Gastroesophageal sphincter (tissue), 3 donors: ENCODE data around the gene GLOD4.

Source experiments
- POLR2A ChIP-seq, 2 donors: fragments of 450-650 bp; IDR thresholded peaks; one replicate each; pipeline ENCODE4 v1.6.1; 2017; ENCODE audit warnings: antibody characterized with exemption in 2 of 2, mild to moderate bottlenecking in 2 of 2, moderate library complexity in 1 of 2
- POLR2AphosphoS5 ChIP-seq: sonication (generic); formaldehyde crosslinking; IDR thresholded peaks from one replicate; pipeline ENCODE4 v1.6.1; 2017; ENCODE audit warnings: antibody characterized with exemption
- TF ChIP-seq, protein P1 (sequence below), 4 experiments: fragments of 200-600 bp in 2 of 4; fragments of 450-650 bp in 2 of 4; sonication (generic) in 1 of 4; IDR thresholded peaks; one replicate each; pipeline ENCODE4 v1.5.1; 2017 to 2019; ENCODE audit warnings: antibody characterized with exemption in 4 of 4, mild to moderate bottlenecking in 2 of 4, moderate library complexity in 2 of 4

DNA sequence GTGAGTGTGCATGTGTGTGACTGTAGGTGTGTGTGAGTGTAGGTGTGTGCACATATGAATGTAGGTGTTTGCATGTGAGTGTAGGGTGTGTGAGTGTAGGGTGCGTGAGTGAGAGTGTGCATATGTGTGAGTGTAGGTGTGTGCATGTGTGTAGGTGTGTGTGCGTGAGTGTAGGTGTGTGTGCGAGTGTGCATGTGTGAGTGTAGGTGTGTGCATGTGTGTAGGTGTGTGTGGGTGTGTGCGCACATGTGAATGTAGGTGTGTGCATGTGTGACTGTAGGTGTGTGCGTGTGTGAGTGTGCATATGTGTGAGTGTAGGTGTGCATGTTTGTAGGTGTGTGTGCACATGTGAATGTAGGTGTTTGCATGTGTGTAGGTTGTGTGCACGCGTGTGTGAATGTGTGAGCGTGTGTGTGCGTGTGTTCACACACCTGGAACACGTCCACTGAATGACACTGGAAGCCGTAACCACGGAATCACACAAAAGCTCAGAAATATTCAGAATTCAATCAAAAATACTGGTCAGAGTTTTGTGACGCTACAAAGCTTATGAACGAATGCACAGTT lies 30.6 kb upstream of the GLOD4 start:
- TF ChIP-seq, protein P1, sequence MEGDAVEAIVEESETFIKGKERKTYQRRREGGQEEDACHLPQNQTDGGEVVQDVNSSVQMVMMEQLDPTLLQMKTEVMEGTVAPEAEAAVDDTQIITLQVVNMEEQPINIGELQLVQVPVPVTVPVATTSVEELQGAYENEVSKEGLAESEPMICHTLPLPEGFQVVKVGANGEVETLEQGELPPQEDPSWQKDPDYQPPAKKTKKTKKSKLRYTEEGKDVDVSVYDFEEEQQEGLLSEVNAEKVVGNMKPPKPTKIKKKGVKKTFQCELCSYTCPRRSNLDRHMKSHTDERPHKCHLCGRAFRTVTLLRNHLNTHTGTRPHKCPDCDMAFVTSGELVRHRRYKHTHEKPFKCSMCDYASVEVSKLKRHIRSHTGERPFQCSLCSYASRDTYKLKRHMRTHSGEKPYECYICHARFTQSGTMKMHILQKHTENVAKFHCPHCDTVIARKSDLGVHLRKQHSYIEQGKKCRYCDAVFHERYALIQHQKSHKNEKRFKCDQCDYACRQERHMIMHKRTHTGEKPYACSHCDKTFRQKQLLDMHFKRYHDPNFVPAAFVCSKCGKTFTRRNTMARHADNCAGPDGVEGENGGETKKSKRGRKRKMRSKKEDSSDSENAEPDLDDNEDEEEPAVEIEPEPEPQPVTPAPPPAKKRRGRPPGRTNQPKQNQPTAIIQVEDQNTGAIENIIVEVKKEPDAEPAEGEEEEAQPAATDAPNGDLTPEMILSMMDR (IDR thresholded peaks at IDR 0.05) = no peak
- no peak for TF ChIP-seq POLR2AphosphoS5
- no peak for TF ChIP-seq POLR2A (IDR thresholded peaks at IDR 0.05)
